Transverse colon (tissue), 4 donors: Measurements from ENCODE around the gene F10. TPM values are rescaled to one million over a fixed set of nuclear protein-coding genes. Genes with fewer than 3 reads are reported as not detected.

Source experiments
- DNase-seq: peaks from one replicate; pipeline ENCODE4 v3.0.0-alpha.2; 2019
- H3K27ac ChIP-seq, 4 donors: fragments of 200-600 bp; sonication (generic); 2 replicates each; pipeline ENCODE4 v1.5.1; 2016 to 2018; ENCODE audit warnings: inconsistent platforms in 4 of 4
- H3K27me3 ChIP-seq: fragments of 200-600 bp; sonication (generic); 2 replicates; pipeline ENCODE4 v1.5.1; 2017; ENCODE audit warnings: inconsistent platforms
- H3K36me3 ChIP-seq, 4 donors: fragments of 200-600 bp; sonication (generic); 2 replicates each; pipeline ENCODE4 v1.5.1; 2017 to 2019; ENCODE audit warnings: inconsistent platforms in 4 of 4
- H3K4me1 ChIP-seq, 4 donors: fragments of 200-600 bp; sonication (generic); 2 replicates each; pipeline ENCODE4 v1.5.1; 2017 to 2020; ENCODE audit warnings: inconsistent platforms in 4 of 4
- H3K4me3 ChIP-seq, 4 donors: fragments of 200-600 bp; sonication (generic); 1 replicate in 1 of 4; 2 replicates in 3 of 4; pipeline versions ENCODE4 v1.5.1 to v1.6.1; 2017 to 2019; ENCODE audit warnings: inconsistent platforms in 4 of 4
- H3K9me3 ChIP-seq, 2 donors: fragments of 200-600 bp; sonication (generic); 2 replicates each; pipeline ENCODE4 v1.5.1; 2017 to 2019; ENCODE audit warnings: inconsistent platforms in 2 of 2
- EP300 ChIP-seq: sonication (generic); formaldehyde crosslinking; IDR thresholded peaks from one replicate; pipeline ENCODE4 v1.6.1; 2017; ENCODE audit warnings: antibody characterized with exemption, low read depth
- POLR2A ChIP-seq: fragments of 450-650 bp; IDR thresholded peaks from one replicate; pipeline ENCODE4 v1.6.1; 2016; ENCODE audit warnings: antibody characterized with exemption, mild to moderate bottlenecking, moderate library complexity
- POLR2AphosphoS5 ChIP-seq, 3 donors: sonication (generic); formaldehyde crosslinking; IDR thresholded peaks; one replicate each; pipeline ENCODE4 v1.6.1; 2016; ENCODE audit warnings: antibody characterized with exemption in 3 of 3
- WGBS, 2 donors: methylation state at CpG; one replicate each; pipeline ENCODE4 v1.1.5; 2018; ENCODE audit warnings: low coverage in 1 of 2; 5-methylcytosine and 5-hydroxymethylcytosine counted together
- in situ Hi-C, 4 donors: fragments of 200-750 bp; cut with MboI; loops; one replicate each; pipeline versions ENCODE4 v1.15.0 to v1.15.1; 2017; ENCODE audit warnings: low sequenced_read_pairs in 3 of 4, low pct_ligation_motif_present in 1 of 4, low pct_unique_long_range_greater_than_20kb in 1 of 4
- intact Hi-C: fragments of 100-400 bp; cut with DNase I; formaldehyde crosslinking; loops from one replicate; pipeline ENCODE4 v1.15.1; 2023; ENCODE audit warnings: low total_unique reads
- total RNA-seq, 4 donors: library from RNA; depleted of rRNA; stranded (reverse); fragments of >200 nt; gene quantifications; one replicate each; pipeline ENCODE4 v1.1.0, GENCODE V29; 2016
- TF ChIP-seq, protein P1 (sequence below), 5 experiments: fragments of 200-600 bp in 3 of 5; fragments of 450-650 bp in 2 of 5; sonication (generic) in 3 of 5; IDR thresholded peaks; 1 replicate in 2 of 5; 2 replicates in 3 of 5; pipeline ENCODE4 v1.5.1; 2016 to 2017; ENCODE audit warnings: antibody characterized with exemption in 5 of 5, inconsistent platforms in 3 of 5, mild to moderate bottlenecking in 2 of 5, moderate library complexity in 1 of 5

F10 gene
- total RNA-seq, 4 donors from 2014 or later = 0.60 to 4.6 (median 3.4) TPM

DNA sequence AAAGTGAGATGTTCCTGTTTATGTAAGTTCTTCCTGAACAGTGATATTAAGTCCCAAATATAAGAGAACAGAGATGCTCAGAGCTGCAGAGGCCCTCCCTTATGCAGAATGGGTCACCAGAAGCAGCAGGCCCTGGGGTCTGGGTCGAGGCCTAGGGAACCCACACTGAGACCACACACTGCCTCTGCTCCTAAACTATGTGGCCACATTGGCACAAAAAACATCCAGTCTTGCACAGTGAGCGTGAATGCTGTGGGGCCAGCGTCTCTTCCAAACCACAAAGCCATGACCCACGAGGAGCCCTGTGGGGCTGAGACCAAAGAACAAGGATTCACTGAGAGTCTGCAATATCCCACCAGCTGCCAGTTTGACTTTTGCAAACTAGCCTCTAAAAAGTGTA, 59.4 kb downstream of the F10 start:
- DNase-seq = no peak
- intact Hi-C loops (no loop called here), in situ Hi-C loops (no loop called here)
- Histone ChIP-seq H3K27ac (no peak overlapping the region), H3K36me3 (peaks cover 0 to 57% (median 22%) of the 10 kb centered on the region in 4 donors), H3K4me1 (peaks cover 0 to 4% (median under 1%) of the 10 kb centered on the region in 4 donors), H3K27me3 (no peaks in the 10 kb centered on the region), H3K4me3 (no peak overlapping the region), H3K9me3 (no peaks in the 10 kb centered on the region)
- no peak for TF ChIP-seq POLR2A
- TF ChIP-seq EP300 = no peak
- TF ChIP-seq POLR2AphosphoS5 (IDR thresholded peaks at IDR 0.05) = no peak
- TF ChIP-seq, protein P1, sequence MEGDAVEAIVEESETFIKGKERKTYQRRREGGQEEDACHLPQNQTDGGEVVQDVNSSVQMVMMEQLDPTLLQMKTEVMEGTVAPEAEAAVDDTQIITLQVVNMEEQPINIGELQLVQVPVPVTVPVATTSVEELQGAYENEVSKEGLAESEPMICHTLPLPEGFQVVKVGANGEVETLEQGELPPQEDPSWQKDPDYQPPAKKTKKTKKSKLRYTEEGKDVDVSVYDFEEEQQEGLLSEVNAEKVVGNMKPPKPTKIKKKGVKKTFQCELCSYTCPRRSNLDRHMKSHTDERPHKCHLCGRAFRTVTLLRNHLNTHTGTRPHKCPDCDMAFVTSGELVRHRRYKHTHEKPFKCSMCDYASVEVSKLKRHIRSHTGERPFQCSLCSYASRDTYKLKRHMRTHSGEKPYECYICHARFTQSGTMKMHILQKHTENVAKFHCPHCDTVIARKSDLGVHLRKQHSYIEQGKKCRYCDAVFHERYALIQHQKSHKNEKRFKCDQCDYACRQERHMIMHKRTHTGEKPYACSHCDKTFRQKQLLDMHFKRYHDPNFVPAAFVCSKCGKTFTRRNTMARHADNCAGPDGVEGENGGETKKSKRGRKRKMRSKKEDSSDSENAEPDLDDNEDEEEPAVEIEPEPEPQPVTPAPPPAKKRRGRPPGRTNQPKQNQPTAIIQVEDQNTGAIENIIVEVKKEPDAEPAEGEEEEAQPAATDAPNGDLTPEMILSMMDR (IDR thresholded peaks at IDR 0.05) = no peak
- 79 to 100% methylated on average over 1 to 4 of the region's 4 CpGs for WGBS, 2 donors

DNA sequence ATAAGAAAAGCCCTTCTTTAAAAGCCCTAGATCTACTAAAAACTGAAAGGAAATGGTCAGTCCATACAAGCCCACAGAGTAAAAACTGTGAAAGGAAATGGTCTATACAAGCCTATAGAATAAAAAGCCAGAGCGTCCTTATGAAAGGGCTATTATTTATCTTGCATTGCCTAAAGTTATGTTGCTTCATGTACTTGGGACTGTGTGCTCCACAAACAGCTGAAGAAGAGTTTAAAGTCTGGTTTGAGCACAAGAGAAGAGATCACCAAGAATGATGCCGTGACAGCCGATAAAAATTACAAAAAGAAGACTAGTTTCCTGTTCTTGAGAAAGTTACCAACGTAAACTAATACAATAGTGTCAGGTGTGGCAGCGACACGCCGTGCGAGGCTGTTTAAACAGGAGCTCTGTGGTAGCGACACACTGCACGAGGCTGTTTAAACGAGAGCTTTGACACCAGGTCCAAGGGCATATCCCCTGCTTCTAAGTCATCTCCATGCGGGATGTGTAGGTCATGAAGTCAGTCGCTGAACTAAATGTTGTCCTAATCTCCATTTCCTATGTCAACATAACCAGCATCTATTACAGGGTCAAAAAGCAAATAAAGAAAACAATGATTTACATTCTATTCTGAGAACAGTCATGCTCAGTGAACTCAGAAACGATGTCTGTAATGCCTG, 61.0 kb downstream of the F10 start:
- Histone ChIP-seq H3K4me3 (no peak overlapping the region), H3K9me3 (no peaks in the 10 kb centered on the region), H3K4me1 (no peaks in the 10 kb centered on the region), H3K27me3 (no peaks in the 10 kb centered on the region), H3K36me3 (peaks cover 0 to 57% (median 22%) of the 10 kb centered on the region in 4 donors), H3K27ac (no peak overlapping the region)
- in situ Hi-C loops = no loop called here
- DNase-seq = no peak
- TF ChIP-seq POLR2A (no peak), EP300 (no peak), POLR2AphosphoS5 (IDR thresholded peaks at IDR 0.05) (no peak)
- TF ChIP-seq, protein P1 (IDR thresholded peaks at IDR 0.05) = no peak
- intact Hi-C loops = no loop called here
- 84 to 89% methylated on average over 4 to 14 of the region's 14 CpGs for WGBS, 2 donors

DNA sequence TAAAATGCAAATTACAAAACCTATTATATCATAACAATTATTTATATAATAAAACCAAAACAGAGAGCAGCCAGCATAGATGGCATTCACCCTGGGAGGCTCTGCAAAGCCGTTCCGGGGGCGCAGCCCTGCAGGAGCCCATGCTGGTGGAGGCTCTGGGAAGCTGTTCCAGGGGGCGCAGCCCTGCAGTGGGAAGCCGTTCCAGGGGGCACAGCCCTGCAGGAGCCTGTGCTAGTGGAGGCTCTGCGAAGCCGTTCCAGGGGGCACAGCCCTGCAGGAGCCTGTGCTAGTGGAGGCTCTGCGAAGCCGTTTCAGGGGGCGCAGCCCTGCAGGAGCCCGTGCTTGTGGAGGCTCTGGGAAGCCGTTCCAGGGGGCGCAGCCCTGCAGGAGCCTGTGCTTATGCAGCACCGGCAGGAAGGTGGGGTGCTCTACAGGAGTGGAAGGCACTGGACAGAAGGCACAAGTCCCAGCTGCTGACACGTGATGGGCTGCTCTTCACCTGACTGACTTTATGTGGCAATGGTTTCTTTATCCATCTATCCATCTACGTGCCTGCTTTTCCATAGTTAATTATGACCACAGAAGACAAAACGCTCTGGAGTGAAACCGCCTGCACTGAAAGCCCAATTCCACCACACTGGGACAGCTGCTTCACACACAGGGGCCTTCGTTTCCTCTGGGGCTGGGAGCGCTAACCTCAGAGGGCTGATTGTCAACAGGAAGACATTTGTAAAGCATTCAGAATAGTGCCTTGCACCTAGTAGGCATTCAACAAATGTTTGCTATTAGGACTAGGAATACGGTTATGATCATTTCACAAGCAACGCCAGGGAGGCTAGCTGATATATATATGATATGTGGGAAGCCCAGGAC, 62.2 kb downstream of the F10 start:
- no peaks in the 10 kb centered on the region for H3K9me3 ChIP-seq
- no peak overlapping the region for H3K4me3 ChIP-seq
- no peak overlapping the region for H3K27ac ChIP-seq
- TF ChIP-seq POLR2A (no peak), EP300 (no peak), POLR2AphosphoS5 (IDR thresholded peaks at IDR 0.05) (no peak)
- TF ChIP-seq, protein P1 (IDR thresholded peaks at IDR 0.05) = no peak
- 85 to 92% methylated on average over 7 to 22 of the region's 22 CpGs for WGBS, 2 donors
- no peaks in the 10 kb centered on the region for H3K27me3 ChIP-seq
- peaks cover 0 to 51% (median 19%) of the 10 kb centered on the region in 4 donors for H3K36me3 ChIP-seq
- no peaks in the 10 kb centered on the region for H3K4me1 ChIP-seq
- no peak for DNase-seq
- intact Hi-C loops (no loop called here), in situ Hi-C loops (no loop called here)
